WTC11 (cell line): ENCODE measurements around the gene GTF2H4. TPM values are rescaled to one million over a fixed set of nuclear protein-coding genes. Genes with fewer than 3 reads are reported as not detected.

Source experiments
- ATAC-seq: fragments of 200-7000 bp; cut with Tn5 transposase; 2 replicates; pipeline ENCODE4 v1.10.0; 2021; ENCODE audit warnings: mild to moderate bottlenecking, moderate library complexity
- CTCF ChIA-PET: fragments of 300-600 bp; sonication (Branson Sonifier 250); formaldehyde crosslinking; loops from one replicate; lab custom pipeline; 2021; ENCODE audit warnings: antibody characterized with exemption; lab: Charles Lee
- POLR2A ChIA-PET: fragments of 350-600 bp; sonication (Branson Sonifier 250); formaldehyde crosslinking; loops from one replicate; lab custom pipeline; 2021; ENCODE audit warnings: antibody characterized with exemption; lab: Charles Lee
- DNase-seq: peaks from one replicate; pipeline ENCODE4 v3.0.0; 2021; ENCODE audit warnings: low spot score
- H3K27ac Mint-ChIP-seq: 2 replicates; pipeline ENCODE4 v1.8.0; 2021; ENCODE audit warnings: mixed read lengths
- H3K27me3 Mint-ChIP-seq: 2 replicates; pipeline ENCODE4 v1.8.0; 2021; ENCODE audit warnings: low read depth, mild to moderate bottlenecking, moderate library complexity, mixed read lengths
- H3K36me3 Mint-ChIP-seq: 2 replicates; pipeline ENCODE4 v1.8.0; 2021; ENCODE audit warnings: mixed read lengths
- H3K4me1 Mint-ChIP-seq: 2 replicates; pipeline ENCODE4 v1.8.0; 2022; ENCODE audit warnings: mixed read lengths
- H3K4me3 Mint-ChIP-seq: 2 replicates; pipeline ENCODE4 v1.8.0; 2021; ENCODE audit warnings: mild to moderate bottlenecking, moderate library complexity, mixed read lengths
- H3K9me3 Mint-ChIP-seq: 2 replicates; pipeline ENCODE4 v1.8.0; 2021; ENCODE audit warnings: mixed read lengths
- ATF1 ChIP-seq: sonication (generic); formaldehyde crosslinking; IDR thresholded peaks from 2 replicates; pipeline ENCODE4 v1.8.1; 2023; ENCODE audit warnings: mild to moderate bottlenecking, moderate library complexity, missing genetic modification reagents
- ATF3 ChIP-seq: sonication (generic); formaldehyde crosslinking; conservative IDR thresholded peaks from 2 replicates; pipeline ENCODE4 v1.8.1; 2022; ENCODE audit warnings: mild to moderate bottlenecking, missing genetic modification reagents
- CREB1 ChIP-seq: sonication (generic); formaldehyde crosslinking; IDR thresholded peaks from 2 replicates; pipeline ENCODE4 v1.8.0; 2023; ENCODE audit warnings: mild to moderate bottlenecking, missing genetic modification reagents
- ETV6 ChIP-seq: sonication (generic); formaldehyde crosslinking; IDR thresholded peaks from 2 replicates; pipeline ENCODE4 v1.8.1; 2022; ENCODE audit warnings: mild to moderate bottlenecking, missing genetic modification reagents
- HMGXB4 ChIP-seq: sonication (generic); formaldehyde crosslinking; IDR thresholded peaks from 2 replicates; pipeline ENCODE4 v1.8.1; 2023; ENCODE audit warnings: mild to moderate bottlenecking, moderate library complexity, missing genetic modification reagents
- MAX ChIP-seq: sonication (generic); formaldehyde crosslinking; IDR thresholded peaks from 2 replicates; pipeline ENCODE4 v1.8.0; 2022; ENCODE audit warnings: mild to moderate bottlenecking, missing genetic modification reagents
- RELA ChIP-seq: sonication (generic); formaldehyde crosslinking; IDR thresholded peaks from 2 replicates; pipeline ENCODE4 v1.8.1; 2022; ENCODE audit warnings: missing genetic modification reagents, mild to moderate bottlenecking, borderline replicate concordance
- SP1 ChIP-seq: sonication (generic); formaldehyde crosslinking; conservative IDR thresholded peaks from 2 replicates; pipeline ENCODE4 v1.8.1; 2022; ENCODE audit warnings: missing genetic modification reagents
- TCF7 ChIP-seq: sonication (generic); formaldehyde crosslinking; IDR thresholded peaks from 2 replicates; pipeline ENCODE4 v1.8.0; 2022; ENCODE audit warnings: mild to moderate bottlenecking, low read depth, missing genetic modification reagents, moderate library complexity
- TEAD1 ChIP-seq: sonication (generic); formaldehyde crosslinking; IDR thresholded peaks from 2 replicates; pipeline ENCODE4 v1.8.0; 2022; ENCODE audit warnings: mild to moderate bottlenecking, missing genetic modification reagents
- TEAD4 ChIP-seq: sonication (generic); formaldehyde crosslinking; IDR thresholded peaks from 2 replicates; pipeline ENCODE4 v1.8.0; 2022; ENCODE audit warnings: mild to moderate bottlenecking, missing genetic modification reagents
- ZBTB21 ChIP-seq: sonication (generic); formaldehyde crosslinking; IDR thresholded peaks from 2 replicates; pipeline ENCODE4 v1.8.1; 2023; ENCODE audit warnings: mild to moderate bottlenecking, missing genetic modification reagents, borderline replicate concordance
- ZNF219 ChIP-seq: sonication (generic); formaldehyde crosslinking; IDR thresholded peaks from 2 replicates; pipeline ENCODE4 v1.8.0; 2023; ENCODE audit warnings: missing genetic modification reagents, mild to moderate bottlenecking, borderline replicate concordance
- ZNF232 ChIP-seq: sonication (generic); formaldehyde crosslinking; IDR thresholded peaks from 2 replicates; pipeline ENCODE4 v1.8.0; 2022; ENCODE audit warnings: mild to moderate bottlenecking, missing genetic modification reagents
- ZNF425 ChIP-seq: fragments of 250-450 bp; sonication (Bioruptor Pico); conservative IDR thresholded peaks from 2 replicates; pipeline ENCODE4 v1.9.0; 2021; ENCODE audit warnings: mild to moderate bottlenecking
- total RNA-seq: library from RNA; stranded (reverse); gene quantifications from 3 replicates; pipeline ENCODE4 v1.2.3, GENCODE V29; 2021
- TF ChIP-seq, protein P1 (sequence below): fragments of 200-600 bp; IDR thresholded peaks from 2 replicates; pipeline ENCODE4 v1.8.0; 2022; ENCODE audit warnings: antibody characterized with exemption
- TF ChIP-seq, protein P2 (sequence below): sonication (generic); formaldehyde crosslinking; IDR thresholded peaks from 2 replicates; pipeline ENCODE4 v1.8.0; 2023; ENCODE audit warnings: missing genetic modification reagents, mild to moderate bottlenecking, borderline replicate concordance
- TF ChIP-seq, protein P3 (sequence below): sonication (generic); formaldehyde crosslinking; IDR thresholded peaks from 2 replicates; pipeline ENCODE4 v1.8.0; 2023; ENCODE audit warnings: missing genetic modification reagents

Gene GTF2H4
- total RNA-seq, 1 experiment from 2014 or later: 49.2 TPM

DNA sequence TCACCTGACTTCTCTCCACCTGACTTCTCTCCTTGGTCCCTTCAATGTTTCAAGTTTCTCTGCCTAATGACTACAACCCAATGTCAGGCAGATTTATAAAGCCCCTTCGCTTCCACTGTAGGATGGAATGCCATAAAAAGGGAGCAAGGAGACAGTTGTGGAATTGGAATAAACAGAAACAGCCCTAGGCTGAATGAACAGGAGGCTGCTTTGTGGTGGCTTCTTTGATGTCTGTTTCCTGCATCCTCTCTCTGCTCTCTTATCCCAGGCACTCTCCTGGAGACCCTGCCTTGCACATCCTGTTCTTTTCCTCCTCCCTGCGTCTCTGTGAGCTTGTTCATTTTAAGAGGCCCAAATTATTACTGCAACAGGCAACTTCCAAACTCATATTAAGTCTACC, 49.7 kb downstream of the GTF2H4 start:
- Mint-ChIP-seq H3K9me3 (0 out of 2 replicates have a peak, but pooled peaks cover 4% of the 10 kb centered on the region), H3K36me3 (no peaks in the 10 kb centered on the region), H3K27me3 (peaks cover 48% of the 10 kb centered on the region), H3K4me1 (peaks cover 24% of the 10 kb centered on the region), H3K27ac (no peak overlapping the region), H3K4me3 (no peak overlapping the region)
- TF ChIP-seq, protein P1, sequence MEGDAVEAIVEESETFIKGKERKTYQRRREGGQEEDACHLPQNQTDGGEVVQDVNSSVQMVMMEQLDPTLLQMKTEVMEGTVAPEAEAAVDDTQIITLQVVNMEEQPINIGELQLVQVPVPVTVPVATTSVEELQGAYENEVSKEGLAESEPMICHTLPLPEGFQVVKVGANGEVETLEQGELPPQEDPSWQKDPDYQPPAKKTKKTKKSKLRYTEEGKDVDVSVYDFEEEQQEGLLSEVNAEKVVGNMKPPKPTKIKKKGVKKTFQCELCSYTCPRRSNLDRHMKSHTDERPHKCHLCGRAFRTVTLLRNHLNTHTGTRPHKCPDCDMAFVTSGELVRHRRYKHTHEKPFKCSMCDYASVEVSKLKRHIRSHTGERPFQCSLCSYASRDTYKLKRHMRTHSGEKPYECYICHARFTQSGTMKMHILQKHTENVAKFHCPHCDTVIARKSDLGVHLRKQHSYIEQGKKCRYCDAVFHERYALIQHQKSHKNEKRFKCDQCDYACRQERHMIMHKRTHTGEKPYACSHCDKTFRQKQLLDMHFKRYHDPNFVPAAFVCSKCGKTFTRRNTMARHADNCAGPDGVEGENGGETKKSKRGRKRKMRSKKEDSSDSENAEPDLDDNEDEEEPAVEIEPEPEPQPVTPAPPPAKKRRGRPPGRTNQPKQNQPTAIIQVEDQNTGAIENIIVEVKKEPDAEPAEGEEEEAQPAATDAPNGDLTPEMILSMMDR: no peak
- TF ChIP-seq HMGXB4 (CRISPR knock-in tag): no peak
- TF ChIP-seq, protein P2, sequence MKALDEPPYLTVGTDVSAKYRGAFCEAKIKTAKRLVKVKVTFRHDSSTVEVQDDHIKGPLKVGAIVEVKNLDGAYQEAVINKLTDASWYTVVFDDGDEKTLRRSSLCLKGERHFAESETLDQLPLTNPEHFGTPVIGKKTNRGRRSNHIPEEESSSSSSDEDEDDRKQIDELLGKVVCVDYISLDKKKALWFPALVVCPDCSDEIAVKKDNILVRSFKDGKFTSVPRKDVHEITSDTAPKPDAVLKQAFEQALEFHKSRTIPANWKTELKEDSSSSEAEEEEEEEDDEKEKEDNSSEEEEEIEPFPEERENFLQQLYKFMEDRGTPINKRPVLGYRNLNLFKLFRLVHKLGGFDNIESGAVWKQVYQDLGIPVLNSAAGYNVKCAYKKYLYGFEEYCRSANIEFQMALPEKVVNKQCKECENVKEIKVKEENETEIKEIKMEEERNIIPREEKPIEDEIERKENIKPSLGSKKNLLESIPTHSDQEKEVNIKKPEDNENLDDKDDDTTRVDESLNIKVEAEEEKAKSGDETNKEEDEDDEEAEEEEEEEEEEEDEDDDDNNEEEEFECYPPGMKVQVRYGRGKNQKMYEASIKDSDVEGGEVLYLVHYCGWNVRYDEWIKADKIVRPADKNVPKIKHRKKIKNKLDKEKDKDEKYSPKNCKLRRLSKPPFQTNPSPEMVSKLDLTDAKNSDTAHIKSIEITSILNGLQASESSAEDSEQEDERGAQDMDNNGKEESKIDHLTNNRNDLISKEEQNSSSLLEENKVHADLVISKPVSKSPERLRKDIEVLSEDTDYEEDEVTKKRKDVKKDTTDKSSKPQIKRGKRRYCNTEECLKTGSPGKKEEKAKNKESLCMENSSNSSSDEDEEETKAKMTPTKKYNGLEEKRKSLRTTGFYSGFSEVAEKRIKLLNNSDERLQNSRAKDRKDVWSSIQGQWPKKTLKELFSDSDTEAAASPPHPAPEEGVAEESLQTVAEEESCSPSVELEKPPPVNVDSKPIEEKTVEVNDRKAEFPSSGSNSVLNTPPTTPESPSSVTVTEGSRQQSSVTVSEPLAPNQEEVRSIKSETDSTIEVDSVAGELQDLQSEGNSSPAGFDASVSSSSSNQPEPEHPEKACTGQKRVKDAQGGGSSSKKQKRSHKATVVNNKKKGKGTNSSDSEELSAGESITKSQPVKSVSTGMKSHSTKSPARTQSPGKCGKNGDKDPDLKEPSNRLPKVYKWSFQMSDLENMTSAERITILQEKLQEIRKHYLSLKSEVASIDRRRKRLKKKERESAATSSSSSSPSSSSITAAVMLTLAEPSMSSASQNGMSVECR: no peak
- no peak for TF ChIP-seq CREB1 (CRISPR knock-in tag)
- no peak for TF ChIP-seq TCF7 (CRISPR knock-in tag)
- no peak for TF ChIP-seq ZBTB21 (CRISPR knock-in tag)
- TF ChIP-seq TEAD4 (CRISPR knock-in tag): no peak
- no peak for TF ChIP-seq ZNF219 (CRISPR knock-in tag)
- no peak for TF ChIP-seq ETV6 (CRISPR knock-in tag)
- no peak for TF ChIP-seq ZNF232
- no peak for TF ChIP-seq MAX (CRISPR knock-in tag)
- no peak for ATAC-seq
- CTCF ChIA-PET: interaction anchor here (2.7 kb wide), 1 partner anchor 15 kb away, joined by 29 read pairs; no protein-coding TSS in a partner anchor
- POLR2A ChIA-PET: no interaction called here
- DNase-seq: no peak

DNA sequence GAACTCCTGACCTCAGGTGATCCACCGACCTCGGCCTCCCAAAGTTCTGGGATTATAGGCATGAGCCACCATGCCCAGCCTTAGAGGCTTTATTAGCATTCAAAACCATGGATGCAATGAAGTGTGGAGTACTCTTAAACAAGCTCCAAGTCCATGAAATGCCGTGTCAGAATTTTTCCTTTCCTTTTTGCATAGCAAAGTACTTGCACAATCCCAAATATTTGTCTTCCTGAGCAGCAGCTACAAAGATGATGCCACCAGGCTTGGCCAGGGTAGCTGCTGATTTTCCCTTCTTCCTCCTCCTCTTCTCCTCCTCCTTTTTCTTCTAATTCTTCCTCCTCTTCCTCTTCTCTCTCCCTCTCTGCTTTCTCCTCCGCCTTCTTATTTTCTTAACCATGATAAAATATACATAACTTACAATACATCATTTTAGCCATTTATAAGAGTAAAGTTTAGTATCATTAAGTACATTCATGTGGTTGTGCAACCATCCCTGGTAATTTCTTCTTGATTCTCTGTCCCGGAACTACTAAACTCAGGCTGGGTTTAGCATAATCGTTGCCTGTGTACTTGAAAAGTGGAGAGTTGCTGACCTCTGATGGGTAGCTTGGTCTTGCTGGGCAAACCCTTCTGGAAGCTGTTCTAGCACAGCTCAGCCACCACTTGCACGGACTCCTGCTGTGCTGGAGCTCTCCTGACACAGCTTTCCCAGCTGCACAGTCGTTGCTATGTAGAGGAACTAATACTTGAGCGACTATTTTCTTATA, 53.1 kb downstream of the GTF2H4 start:
- ChIA-PET CTCF (interaction anchor here (0.5 to 2.1 kb wide), 5 partner anchors 19 to 530 kb away, joined by 3 to 5 read pairs (median 4); no protein-coding TSS in a partner anchor), POLR2A (no interaction called here)
- DNase-seq (no peak), ATAC-seq (no peak)
- H3K27me3 Mint-ChIP-seq: peaks cover 32% of the 10 kb centered on the region
- no peak for TF ChIP-seq RELA
- no peak for TF ChIP-seq ZNF425 (CRISPR knock-in tag)
- no peak for TF ChIP-seq ZNF232
- TF ChIP-seq, protein P3, sequence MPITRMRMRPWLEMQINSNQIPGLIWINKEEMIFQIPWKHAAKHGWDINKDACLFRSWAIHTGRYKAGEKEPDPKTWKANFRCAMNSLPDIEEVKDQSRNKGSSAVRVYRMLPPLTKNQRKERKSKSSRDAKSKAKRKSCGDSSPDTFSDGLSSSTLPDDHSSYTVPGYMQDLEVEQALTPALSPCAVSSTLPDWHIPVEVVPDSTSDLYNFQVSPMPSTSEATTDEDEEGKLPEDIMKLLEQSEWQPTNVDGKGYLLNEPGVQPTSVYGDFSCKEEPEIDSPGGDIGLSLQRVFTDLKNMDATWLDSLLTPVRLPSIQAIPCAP (CRISPR knock-in tag): no peak
- TF ChIP-seq SP1: no peak
- no peak for TF ChIP-seq TEAD1 (CRISPR knock-in tag)
- TF ChIP-seq ATF1 (CRISPR knock-in tag): no peak
- no peak for TF ChIP-seq ATF3 (CRISPR knock-in tag)
- no peaks in the 10 kb centered on the region for H3K36me3 Mint-ChIP-seq
- no peak overlapping the region for H3K27ac Mint-ChIP-seq
- H3K4me1 Mint-ChIP-seq: peaks cover 13% of the 10 kb centered on the region
- H3K4me3 Mint-ChIP-seq: no peak overlapping the region
- peaks cover 22% of the 10 kb centered on the region for H3K9me3 Mint-ChIP-seq
